AG09309 (cell line): ENCODE results near the gene NAALADL2.
A peak's percentile ranks its signal among the peaks of the same experiment; 100 is the strongest.

Source experiments
- DNase-seq: peaks from one replicate; pipeline ENCODE4 v3.0.0-alpha.2; 2010; ENCODE audit warnings: low read depth
- H3K4me3 ChIP-seq: 2 replicates; pipeline ENCODE4 v1.5.1; 2011; ENCODE audit warnings: mild to moderate bottlenecking, low read depth, low read length, moderate library complexity; ENCODE audit not compliant: control insufficient read depth
- CTCF ChIP-seq: IDR thresholded peaks from 2 replicates; pipeline ENCODE4 v1.5.1; 2011; ENCODE audit warnings: mild to moderate bottlenecking, low read depth, low read length, inconsistent platforms; ENCODE audit not compliant: insufficient read depth, control insufficient read depth; ENCODE audit errors: missing control alignments

Gene NAALADL2

DNA sequence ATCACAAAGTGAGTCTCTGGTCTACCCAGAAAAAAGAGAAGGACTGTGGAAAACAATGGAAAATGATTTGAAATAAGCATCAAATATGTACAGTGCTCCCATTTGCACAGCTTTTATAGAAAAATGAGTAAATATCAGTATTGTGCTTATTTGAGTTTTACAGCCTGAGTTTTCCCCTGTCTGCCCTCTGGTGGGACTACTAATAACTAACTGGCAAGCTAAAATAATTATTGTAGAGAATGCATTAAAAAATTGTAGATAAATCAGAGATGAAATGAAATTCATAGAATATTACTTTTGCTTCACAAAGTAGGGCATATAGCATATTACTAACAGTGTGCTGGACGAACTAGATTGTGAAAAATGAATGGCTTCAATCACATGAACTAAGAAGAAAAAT lies 287.1 kb downstream of the NAALADL2 start:
- peak; percentile 50 for TF ChIP-seq CTCF
- peak; percentile 13 for DNase-seq
- no peak overlapping the region for H3K4me3 ChIP-seq

- H3K4me3 ChIP-seq = no peak overlapping the region
- TF ChIP-seq CTCF = no peak
- no peak for DNase-seq
Measured at GRCh38 chr3:175149675-175150074, 290.5 kb downstream of the NAALADL2 start.

- no peak for TF ChIP-seq CTCF
- H3K4me3 ChIP-seq = no peak overlapping the region
- DNase-seq = no peak
Measured at GRCh38 chr3:175150812-175151401, 291.8 kb downstream of the NAALADL2 start.

- TF ChIP-seq CTCF = no peak
Measured at GRCh38 chr3:175153595-175153994, 294.5 kb downstream of the NAALADL2 start.

GRCh38 chr3:175155172-175155571 lies 296.0 kb downstream of the NAALADL2 start:
- DNase-seq = no peak
- TF ChIP-seq CTCF = no peak
- H3K4me3 ChIP-seq = no peak overlapping the region

More at GRCh38 chr3:175153595-175153994, 294.5 kb downstream of the NAALADL2 start:
- DNase-seq = no peak
- H3K4me3 ChIP-seq = no peak overlapping the region

DNA sequence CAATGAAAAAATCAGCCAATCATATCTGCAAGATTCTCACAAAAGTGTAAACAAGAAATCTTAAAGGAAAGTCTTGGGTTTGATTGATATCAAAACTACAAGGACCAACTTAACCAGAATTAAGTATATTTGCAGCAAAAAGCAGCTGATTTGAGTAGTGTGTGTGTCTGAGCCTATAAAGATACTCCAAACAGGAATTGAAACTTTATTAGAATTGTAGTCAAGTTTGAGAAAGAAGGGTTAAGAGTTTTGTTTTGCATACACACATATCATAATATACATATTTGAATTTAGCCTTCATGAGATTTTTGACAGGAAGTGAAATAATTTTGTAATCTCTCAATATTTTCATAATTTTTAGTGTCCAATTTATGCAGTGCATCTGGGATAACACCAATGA lies 300.1 kb downstream of the NAALADL2 start:
- no peak for DNase-seq
- H3K4me3 ChIP-seq = no peak overlapping the region
- TF ChIP-seq CTCF = no peak

DNA sequence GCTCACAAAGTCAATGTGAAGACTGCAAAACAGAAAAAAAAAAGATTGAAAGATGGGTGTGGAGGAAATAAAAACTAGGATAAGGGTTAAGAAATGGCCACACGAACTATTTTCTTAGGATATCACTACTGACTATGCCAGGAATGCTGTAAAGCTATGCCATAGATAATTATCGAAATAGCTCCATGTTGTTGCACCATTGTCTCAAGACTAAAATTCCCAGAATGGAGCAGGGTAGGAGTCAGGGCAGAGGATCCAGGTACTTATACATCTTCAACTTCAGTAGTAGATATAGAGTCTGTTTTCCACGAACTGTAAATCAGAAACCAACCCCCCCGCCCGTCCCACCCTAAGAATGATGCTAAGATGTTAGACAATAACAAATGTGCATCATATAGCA lies 302.2 kb downstream of the NAALADL2 start:
- TF ChIP-seq CTCF = no peak
- H3K4me3 ChIP-seq = no peak overlapping the region
- DNase-seq = no peak
